GM12891 (cell line): ENCODE measurements around the gene LRP11.

Experiments used
- DNase-seq: peaks from one replicate; pipeline ENCODE4 v3.0.0; 2011; ENCODE audit warnings: low spot score; ENCODE audit not compliant: insufficient read length
- FAIRE-seq: peaks from 2 replicates; lab custom pipeline; 2011; peaks lifted over from hg19 to GRCh38; lab: Jason Lieb, UNC
- PAX5 ChIP-seq: IDR thresholded peaks from 2 replicates; pipeline ENCODE4 v1.6.1; 2011; ENCODE audit warnings: low read length, moderate library complexity, mild to moderate bottlenecking; ENCODE audit not compliant: insufficient read depth, severe bottlenecking
- POLR2A ChIP-seq: IDR thresholded peaks from 2 replicates; pipeline ENCODE4 v1.6.1; 2011; ENCODE audit warnings: low read depth, low read length, control low read depth
- POLR2AphosphoS5 ChIP-seq: IDR thresholded peaks from 2 replicates; pipeline ENCODE4 v1.6.1; 2011; ENCODE audit warnings: low read depth, low read length, control low read depth
- POU2F2 ChIP-seq: IDR thresholded peaks from 2 replicates; pipeline ENCODE4 v1.6.1; 2011; ENCODE audit warnings: low read depth, mild to moderate bottlenecking, control low read depth, low read length, moderate library complexity
- SPI1 ChIP-seq: IDR thresholded peaks from 2 replicates; pipeline ENCODE4 v1.6.1; 2011; ENCODE audit warnings: low read depth, low read length, control low read depth
- TAF1 ChIP-seq: IDR thresholded peaks from 2 replicates; pipeline ENCODE4 v1.6.1; 2011; ENCODE audit warnings: low read depth, low read length, control low read depth

LRP11 gene

GRCh38 chr6:149815788-149816187, 48.4 kb downstream of the LRP11 start:
- DNase-seq, result peak; percentile 12
- no peak for TF ChIP-seq PAX5
- TF ChIP-seq SPI1, result peak; percentile 80
- TF ChIP-seq TAF1, result no peak
- FAIRE-seq, result peak; percentile 43

GRCh38 chr6:149813351-149813750, 50.8 kb downstream of the LRP11 start:
- FAIRE-seq, result no peak
- TF ChIP-seq PAX5, result no peak
- TF ChIP-seq POLR2A, result no peak
- no peak for TF ChIP-seq POLR2AphosphoS5
- no peak for TF ChIP-seq TAF1
- TF ChIP-seq SPI1, result no peak
- no peak for TF ChIP-seq POU2F2
- DNase-seq, result no peak

GRCh38 chr6:149809798-149810197, 54.4 kb downstream of the LRP11 start:
- FAIRE-seq (no peak), DNase-seq (no peak)
- TF ChIP-seq POU2F2, result no peak
- no peak for TF ChIP-seq TAF1
- no peak for TF ChIP-seq POLR2A
- TF ChIP-seq SPI1, result no peak
- no peak for TF ChIP-seq PAX5
- no peak for TF ChIP-seq POLR2AphosphoS5

GRCh38 chr6:149806127-149806526, 58.0 kb downstream of the LRP11 start:
- FAIRE-seq, result no peak
- TF ChIP-seq POLR2A (no peak), SPI1 (peak; percentile 76)
- no peak for DNase-seq

- TF ChIP-seq POLR2AphosphoS5 (no peak), POLR2A (no peak), PAX5 (no peak), TAF1 (no peak), POU2F2 (no peak), SPI1 (no peak)
- DNase-seq (no peak), FAIRE-seq (peak; percentile 40)
These were observed 80.6 kb downstream of the LRP11 start for GRCh38 chr6:149783551-149783950.

- FAIRE-seq (no peak), DNase-seq (no peak)
- TF ChIP-seq TAF1, result no peak
- no peak for TF ChIP-seq POU2F2
- no peak for TF ChIP-seq POLR2AphosphoS5
- no peak for TF ChIP-seq POLR2A
- no peak for TF ChIP-seq PAX5
- TF ChIP-seq SPI1, result no peak
These were observed 81.8 kb downstream of the LRP11 start for GRCh38 chr6:149782337-149782736.

- TF ChIP-seq POU2F2, result no peak
- no peak for TF ChIP-seq POLR2A
- TF ChIP-seq POLR2AphosphoS5, result no peak
- DNase-seq, result no peak
- FAIRE-seq, result no peak
These were observed 82.4 kb downstream of the LRP11 start for GRCh38 chr6:149781715-149782114.

GRCh38 chr6:149779644-149779963, 84.6 kb downstream of the LRP11 start:
- TF ChIP-seq TAF1 (no peak), SPI1 (no peak), POU2F2 (no peak), POLR2A (no peak), PAX5 (no peak), POLR2AphosphoS5 (no peak)
- FAIRE-seq (no peak), DNase-seq (no peak)

GRCh38 chr6:149777624-149778023, 86.5 kb downstream of the LRP11 start:
- FAIRE-seq (no peak), DNase-seq (no peak)
- TF ChIP-seq PAX5 (no peak), POLR2A (no peak), TAF1 (no peak), SPI1 (no peak), POU2F2 (no peak), POLR2AphosphoS5 (no peak)

GRCh38 chr6:149771925-149772324, 92.2 kb downstream of the LRP11 start:
- TF ChIP-seq SPI1, result no peak
- no peak for TF ChIP-seq PAX5
- TF ChIP-seq POLR2AphosphoS5, result no peak
- no peak for TF ChIP-seq POU2F2
- no peak for TF ChIP-seq POLR2A
- no peak for TF ChIP-seq TAF1
- DNase-seq, result no peak
- FAIRE-seq, result no peak
